Measurements from ENCODE around the gene EPG5. TPM values are rescaled to one million over a fixed set of nuclear protein-coding genes. Genes with fewer than 3 reads are reported as not detected.

The EPG5 gene, protein sequence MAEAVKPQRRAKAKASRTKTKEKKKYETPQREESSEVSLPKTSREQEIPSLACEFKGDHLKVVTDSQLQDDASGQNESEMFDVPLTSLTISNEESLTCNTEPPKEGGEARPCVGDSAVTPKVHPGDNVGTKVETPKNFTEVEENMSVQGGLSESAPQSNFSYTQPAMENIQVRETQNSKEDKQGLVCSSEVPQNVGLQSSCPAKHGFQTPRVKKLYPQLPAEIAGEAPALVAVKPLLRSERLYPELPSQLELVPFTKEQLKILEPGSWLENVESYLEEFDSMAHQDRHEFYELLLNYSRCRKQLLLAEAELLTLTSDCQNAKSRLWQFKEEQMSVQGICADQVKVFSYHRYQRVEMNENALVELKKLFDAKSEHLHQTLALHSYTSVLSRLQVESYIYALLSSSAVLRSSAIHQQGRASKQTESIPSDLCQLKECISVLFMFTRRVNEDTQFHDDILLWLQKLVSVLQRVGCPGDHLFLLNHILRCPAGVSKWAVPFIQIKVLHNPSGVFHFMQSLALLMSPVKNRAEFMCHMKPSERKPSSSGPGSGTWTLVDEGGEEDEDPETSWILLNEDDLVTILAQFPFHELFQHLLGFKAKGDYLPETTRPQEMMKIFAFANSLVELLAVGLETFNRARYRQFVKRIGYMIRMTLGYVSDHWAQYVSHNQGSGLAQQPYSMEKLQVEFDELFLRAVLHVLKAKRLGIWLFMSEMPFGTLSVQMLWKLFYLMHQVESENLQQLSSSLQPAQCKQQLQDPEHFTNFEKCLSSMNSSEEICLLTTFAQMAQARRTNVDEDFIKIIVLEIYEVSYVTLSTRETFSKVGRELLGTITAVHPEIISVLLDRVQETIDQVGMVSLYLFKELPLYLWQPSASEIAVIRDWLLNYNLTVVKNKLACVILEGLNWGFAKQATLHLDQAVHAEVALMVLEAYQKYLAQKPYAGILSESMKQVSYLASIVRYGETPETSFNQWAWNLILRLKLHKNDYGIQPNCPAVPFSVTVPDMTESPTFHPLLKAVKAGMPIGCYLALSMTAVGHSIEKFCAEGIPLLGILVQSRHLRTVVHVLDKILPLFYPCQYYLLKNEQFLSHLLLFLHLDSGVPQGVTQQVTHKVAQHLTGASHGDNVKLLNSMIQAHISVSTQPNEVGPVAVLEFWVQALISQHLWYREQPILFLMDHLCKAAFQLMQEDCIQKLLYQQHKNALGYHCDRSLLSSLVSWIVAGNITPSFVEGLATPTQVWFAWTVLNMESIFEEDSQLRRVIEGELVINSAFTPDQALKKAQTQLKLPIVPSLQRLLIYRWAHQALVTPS (N-terminal part only)
- total RNA-seq, result 14.1 and 14.5 TPM in 2 replicates

DNA sequence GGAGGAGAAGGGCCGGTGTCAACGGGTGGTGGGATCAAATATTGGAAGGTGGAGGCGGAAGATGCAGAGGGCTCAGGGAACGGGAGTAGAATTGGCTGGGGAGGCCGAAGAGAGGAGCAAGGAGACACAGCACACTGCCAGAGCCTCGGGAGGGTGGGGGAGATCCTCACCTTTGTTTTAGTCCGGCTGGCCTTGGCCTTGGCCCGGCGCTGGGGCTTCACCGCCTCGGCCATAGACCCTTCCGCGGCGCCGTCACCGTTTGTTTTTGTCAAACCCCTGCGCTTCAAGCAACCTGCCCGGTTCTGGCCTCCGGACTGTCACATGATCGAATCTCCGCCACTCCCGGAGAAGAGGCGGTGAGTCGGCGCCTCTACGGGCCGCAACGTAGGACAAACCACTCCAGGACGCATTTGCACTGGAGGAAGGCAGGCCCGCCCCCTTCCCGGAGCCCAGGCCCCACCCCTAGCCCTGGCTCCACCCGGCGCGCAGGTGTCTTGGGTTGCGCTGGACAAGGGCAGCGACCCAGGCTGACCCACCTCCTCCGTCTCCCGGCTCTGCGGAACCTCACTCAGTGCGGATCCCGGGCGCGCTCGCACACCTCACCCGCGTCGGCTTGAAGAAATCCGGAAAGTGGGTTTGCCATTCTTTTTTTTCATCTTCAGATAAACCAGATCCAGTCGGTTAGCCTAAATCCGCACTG, at the start of gene EPG5:
Gene EPG5, minus strand, starts transcription at position 323 of the 700 bp plus-strand sequence. Its CDS starts 90 bp downstream, at position 233.

DNA sequence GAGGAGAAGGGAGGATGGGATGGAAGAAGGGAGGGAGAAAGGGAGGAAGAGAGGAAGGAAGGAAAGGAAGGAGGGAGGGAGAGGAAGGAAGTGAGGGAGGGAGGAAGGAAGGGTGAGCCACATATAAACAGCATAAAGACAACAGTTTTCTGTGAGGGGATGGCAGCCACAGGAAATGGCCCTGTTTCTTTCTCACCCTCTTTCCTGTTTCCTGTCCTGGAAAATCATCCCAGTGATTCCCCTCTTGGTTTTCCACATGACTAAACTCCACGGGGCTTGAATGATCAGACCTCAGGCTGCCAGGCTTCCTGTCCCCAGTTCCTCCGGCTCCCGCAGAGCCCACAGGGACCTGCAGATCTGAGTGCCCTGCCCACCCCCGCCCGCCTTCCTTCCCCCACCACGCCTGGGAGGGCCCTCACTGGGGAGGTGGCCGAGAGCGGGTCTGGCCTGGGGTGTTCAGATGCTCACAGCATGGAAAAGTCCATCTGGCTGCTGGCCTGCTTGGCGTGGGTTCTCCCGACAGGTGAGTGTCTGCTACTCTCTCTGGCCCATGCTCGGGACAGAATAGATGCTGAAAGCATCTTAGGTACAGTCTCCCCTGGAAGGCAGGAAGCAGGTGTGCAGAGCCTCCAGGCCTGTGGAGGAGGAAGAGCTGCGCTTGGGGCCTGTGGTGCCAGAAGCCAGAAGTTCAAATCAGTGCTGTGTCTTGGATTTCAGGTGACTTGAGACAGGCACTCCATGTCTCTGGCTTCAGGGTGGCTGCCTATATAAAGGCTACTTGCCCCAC, 141.7 kb downstream of the EPG5 start, which contains the start of gene SIGLEC15:
Gene SIGLEC15, plus strand, starts transcription at position 418 of the 787 bp plus-strand sequence. Its CDS starts 54 bp downstream, at position 472.

Other genes starting within 250 kb of the EPG5 start
- under 0.01 TPM in 1 of 2 replicates, not detected in the other for gene SLC14A1, start 243.1 kb downstream of the EPG5 start, total RNA-seq
- gene SIGLEC15, start 141.7 kb downstream of the EPG5 start, total RNA-seq, result not detected in 2 replicates
- gene PSTPIP2, start 104.9 kb upstream of the EPG5 start, total RNA-seq, result 1.5 and 4.3 TPM in 2 replicates
- 510 and 663 TPM in 2 replicates for gene ATP5F1A, start 131.0 kb upstream of the EPG5 start, total RNA-seq
- 59.3 and 73.3 TPM in 2 replicates for gene HAUS1, start 137.1 kb upstream of the EPG5 start, total RNA-seq

Data from pericardium fibroblast (primary cell).